Esophagus squamous epithelium (tissue), 5 donors: ENCODE results near the gene IGFBP4. TPM values are rescaled to one million over a fixed set of nuclear protein-coding genes. Genes with fewer than 3 reads are reported as not detected.
A peak's percentile ranks its signal among the peaks of the same experiment; 100 is the strongest.

Experiments used
- DNase-seq: peaks from one replicate; lab custom pipeline; 2025; lab: John Stamatoyannopoulos, UW
- H3K27ac ChIP-seq, 4 donors: fragments of 200-600 bp; sonication (generic); one replicate each; pipeline ENCODE4 v1.5.1; 2016 to 2019; ENCODE audit warnings: mild to moderate bottlenecking in 1 of 4
- H3K27me3 ChIP-seq, 4 donors: fragments of 200-600 bp; sonication (generic); 1 replicate in 3 of 4; 2 replicates in 1 of 4; pipeline versions ENCODE4 v1.5.1 to v1.6.0; 2017 to 2021; ENCODE audit warnings: antibody characterized with exemption in 1 of 4
- H3K36me3 ChIP-seq, 3 donors: fragments of 200-600 bp; sonication (generic); one replicate each; pipeline ENCODE4 v1.5.1; 2016 to 2019
- H3K4me1 ChIP-seq, 3 donors: fragments of 200-600 bp; sonication (generic); one replicate each; pipeline ENCODE4 v1.5.1; 2017 to 2019
- H3K4me3 ChIP-seq, 4 donors: fragments of 200-600 bp; sonication (generic); 1 replicate in 3 of 4; 2 replicates in 1 of 4; pipeline ENCODE4 v1.5.1; 2016 to 2019; ENCODE audit warnings: mild to moderate bottlenecking in 2 of 4, moderate library complexity in 1 of 4
- H3K9me3 ChIP-seq, 3 donors: fragments of 200-600 bp; sonication (generic); one replicate each; pipeline ENCODE4 v1.5.1; 2016 to 2019
- POLR2A ChIP-seq, 4 donors: fragments of 450-650 bp; IDR thresholded peaks; one replicate each; pipeline ENCODE4 v1.6.1; 2017; ENCODE audit warnings: antibody characterized with exemption in 4 of 4, mild to moderate bottlenecking in 4 of 4, moderate library complexity in 3 of 4
- WGBS, 2 donors: methylation state at CpG; one replicate each; pipeline ENCODE4 v1.1.5; 2018; 5-methylcytosine and 5-hydroxymethylcytosine counted together
- intact Hi-C: fragments of 100-400 bp; cut with DNase I; formaldehyde crosslinking; loops from one replicate; pipeline ENCODE4 v1.15.0; 2022
- total RNA-seq, 4 donors: library from RNA; depleted of rRNA; stranded (reverse); fragments of >200 nt; gene quantifications; one replicate each; pipeline ENCODE4 v1.1.0, GENCODE V29; 2016
- TF ChIP-seq, protein P1 (sequence below), 6 experiments: fragments of 450-650 bp in 4 of 6; fragments of 200-600 bp in 2 of 6; sonication (generic) in 2 of 6; IDR thresholded peaks; one replicate each; pipeline ENCODE4 v1.5.1; 2016 to 2019; ENCODE audit warnings: antibody characterized with exemption in 6 of 6, mild to moderate bottlenecking in 4 of 6, moderate library complexity in 4 of 6
- donor health status: DM: yes; HTN: yes; CAD: no.

IGFBP4 gene
- total RNA-seq, 4 donors from 2014 or later = 27.1 to 154 (median 73.0) TPM

DNA sequence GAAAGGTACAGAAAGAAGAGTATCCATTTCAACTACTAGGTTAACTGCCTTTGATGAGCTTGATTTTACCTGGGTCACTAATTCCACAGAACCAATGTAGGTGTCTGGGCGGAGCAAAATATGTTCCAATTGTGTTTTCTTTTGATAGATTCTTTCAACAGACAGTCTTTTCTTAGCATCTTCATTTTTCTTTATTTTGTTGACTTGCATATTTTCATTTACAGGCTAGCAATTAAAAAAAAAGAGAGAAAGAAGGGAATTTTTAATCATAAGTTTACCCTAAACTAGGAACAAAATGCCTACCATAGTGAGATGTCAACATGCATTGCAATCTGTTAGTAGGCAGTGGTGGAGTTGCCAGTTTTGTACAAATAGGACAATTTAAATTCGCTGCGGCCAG, 26.6 kb upstream of the IGFBP4 start:
- peak overlapping the region in 3 of 4 donors; percentile 63 to 79 (median 78) for H3K4me3 ChIP-seq
- no peak for DNase-seq
- peaks cover 0 to 44% (median 17%) of the 10 kb centered on the region in 3 donors for H3K4me1 ChIP-seq
- 30% methylated on average over 3 of the region's 3 CpGs for WGBS, 2 donors
- TF ChIP-seq, protein P1, sequence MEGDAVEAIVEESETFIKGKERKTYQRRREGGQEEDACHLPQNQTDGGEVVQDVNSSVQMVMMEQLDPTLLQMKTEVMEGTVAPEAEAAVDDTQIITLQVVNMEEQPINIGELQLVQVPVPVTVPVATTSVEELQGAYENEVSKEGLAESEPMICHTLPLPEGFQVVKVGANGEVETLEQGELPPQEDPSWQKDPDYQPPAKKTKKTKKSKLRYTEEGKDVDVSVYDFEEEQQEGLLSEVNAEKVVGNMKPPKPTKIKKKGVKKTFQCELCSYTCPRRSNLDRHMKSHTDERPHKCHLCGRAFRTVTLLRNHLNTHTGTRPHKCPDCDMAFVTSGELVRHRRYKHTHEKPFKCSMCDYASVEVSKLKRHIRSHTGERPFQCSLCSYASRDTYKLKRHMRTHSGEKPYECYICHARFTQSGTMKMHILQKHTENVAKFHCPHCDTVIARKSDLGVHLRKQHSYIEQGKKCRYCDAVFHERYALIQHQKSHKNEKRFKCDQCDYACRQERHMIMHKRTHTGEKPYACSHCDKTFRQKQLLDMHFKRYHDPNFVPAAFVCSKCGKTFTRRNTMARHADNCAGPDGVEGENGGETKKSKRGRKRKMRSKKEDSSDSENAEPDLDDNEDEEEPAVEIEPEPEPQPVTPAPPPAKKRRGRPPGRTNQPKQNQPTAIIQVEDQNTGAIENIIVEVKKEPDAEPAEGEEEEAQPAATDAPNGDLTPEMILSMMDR (IDR thresholded peaks at IDR 0.05) = no peak
- no peak for TF ChIP-seq POLR2A (IDR thresholded peaks at IDR 0.05)
- H3K9me3 ChIP-seq = no peaks in the 10 kb centered on the region
- H3K27me3 ChIP-seq = peaks cover 0 to 5% (median 0%) of the 10 kb centered on the region in 4 donors
- H3K36me3 ChIP-seq = no peaks in the 10 kb centered on the region
- H3K27ac ChIP-seq = no peak overlapping the region
- intact Hi-C loops = loop anchor here (10.0 kb wide), 1 partner anchor 52 kb away; the partner anchor contains the start of gene GJD3

DNA sequence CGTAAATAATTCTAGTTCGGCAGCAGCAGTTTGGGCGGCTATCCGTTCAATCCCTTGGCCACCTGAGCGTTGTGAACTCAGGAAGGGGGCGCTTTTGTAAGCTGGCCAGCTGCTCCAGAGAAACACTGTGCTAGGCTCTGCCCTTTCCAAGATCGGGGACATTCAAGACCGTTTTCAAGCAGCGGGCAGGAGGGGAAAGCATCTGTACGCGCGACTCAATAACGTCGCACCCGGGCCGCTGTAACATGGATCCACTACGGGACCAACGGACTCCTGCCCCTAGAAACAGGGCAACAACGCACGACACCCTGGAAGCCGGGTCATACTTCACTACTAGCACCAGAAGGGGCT, 26.0 kb upstream of the IGFBP4 start:
- Histone ChIP-seq H3K4me1 (peaks cover 0 to 44% (median 17%) of the 10 kb centered on the region in 3 donors), H3K36me3 (no peaks in the 10 kb centered on the region), H3K4me3 (peak overlapping the region; percentile 63 to 79 (median 74)), H3K27me3 (peaks cover 0 to 5% (median 0%) of the 10 kb centered on the region in 4 donors), H3K27ac (peak overlapping the region in 3 of 4 donors; percentile 59 to 80 (median 66)), H3K9me3 (no peaks in the 10 kb centered on the region)
- intact Hi-C loops = loop anchor here (10.0 kb wide), 1 partner anchor 52 kb away; the partner anchor contains the start of gene GJD3
- TF ChIP-seq, protein P1 (IDR thresholded peaks at IDR 0.05) = no peak
- no peak for TF ChIP-seq POLR2A (IDR thresholded peaks at IDR 0.05)
- WGBS, 2 donors = 0% methylated on average over 3 to 5 of the region's 21 CpGs
- no peak for DNase-seq

DNA sequence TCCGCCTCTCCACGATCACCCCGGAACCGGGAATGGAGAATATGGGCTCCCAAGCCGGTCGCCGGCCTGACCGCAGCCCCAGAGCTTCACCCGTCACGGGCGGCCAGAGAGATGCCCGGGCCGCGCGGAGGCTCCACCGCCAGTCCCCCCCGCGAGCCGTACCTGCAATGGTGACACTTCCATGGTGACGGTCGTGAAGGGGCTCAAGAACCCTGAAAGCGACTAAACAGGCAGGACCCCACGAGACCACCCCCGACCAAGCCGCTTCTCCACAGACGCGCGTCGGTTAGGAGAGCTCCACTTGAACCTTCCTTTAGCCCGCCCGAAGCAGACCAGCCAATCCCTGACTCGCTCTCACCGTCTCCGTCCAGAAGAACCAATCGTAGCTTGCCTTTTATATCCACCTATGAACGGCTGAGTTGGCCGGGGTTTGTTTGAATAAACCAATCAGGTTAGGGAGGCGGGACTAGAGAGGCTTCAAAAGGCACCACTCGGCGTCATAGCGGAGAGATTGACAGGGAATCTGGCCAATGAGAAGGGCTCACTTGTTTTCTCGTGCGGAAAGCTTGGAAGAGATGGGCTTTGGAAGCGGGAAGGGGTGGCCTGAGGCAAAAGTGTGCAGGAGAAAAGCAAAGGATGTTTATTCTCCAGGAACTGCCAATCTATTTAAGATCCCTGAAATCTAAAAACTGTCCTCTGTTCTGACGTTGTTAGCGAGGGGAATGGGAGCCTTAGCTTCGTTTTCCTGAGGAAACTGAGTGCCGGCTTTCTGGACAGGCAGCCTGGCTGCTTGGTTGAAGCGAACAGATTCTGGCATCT, 25.4 kb upstream of the IGFBP4 start, which contains the start of gene TOP2A:
TOP2A (minus strand) TSS at position 288 of the 819 bp plus-strand sequence; CDS start at position 183, 105 bp downstream.
- no peaks in the 10 kb centered on the region for H3K36me3 ChIP-seq
- H3K4me1 ChIP-seq = peaks cover 0 to 44% (median 17%) of the 10 kb centered on the region in 3 donors
- DNase-seq = peak; percentile 93
- 0 to 2% methylated on average over 24 to 29 of the region's 49 CpGs for WGBS, 2 donors
- H3K4me3 ChIP-seq = peak within 1 kb of the TSS; percentile 63 to 79 (median 74)
- H3K27me3 ChIP-seq = peaks cover 0 to 5% (median 0%) of the 10 kb centered on the region in 4 donors
- intact Hi-C loops = loop anchor here (10.0 kb wide), 1 partner anchor 53 kb away; the partner anchor contains the start of gene GJD3
- TF ChIP-seq POLR2A (IDR thresholded peaks at IDR 0.05) = peak in 1 of 4 donors; percentile 63
- TF ChIP-seq, protein P1 (IDR thresholded peaks at IDR 0.05) = peak in 1 of 6 experiments; percentile 13
- no peaks in the 10 kb centered on the region for H3K9me3 ChIP-seq
- peak within 1 kb of the TSS; percentile 66 to 80 (median 72) for H3K27ac ChIP-seq

DNA sequence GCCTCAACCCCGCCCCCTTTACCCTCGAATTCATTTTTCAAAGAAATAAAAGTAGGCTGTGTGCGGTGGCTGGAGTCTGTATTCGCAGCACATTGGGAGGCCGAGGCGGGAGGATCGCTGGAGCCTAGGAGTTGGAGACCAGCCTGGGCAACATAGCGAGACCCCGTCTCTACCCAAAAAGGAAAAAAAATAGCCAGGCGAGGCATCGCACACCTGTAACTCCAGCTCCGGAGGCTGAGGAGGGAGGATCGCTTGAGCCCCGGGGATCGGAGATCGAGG, 24.9 kb upstream of the IGFBP4 start:
- WGBS, 2 donors = 67 to 79% methylated on average over 9 to 16 of the region's 16 CpGs
- intact Hi-C loops = loop anchor here (10.0 kb wide), 1 partner anchor 54 kb away; the partner anchor contains the start of gene GJD3

More for the DNA sequence above, 24.9 kb upstream of the IGFBP4 start:
- no peaks in the 10 kb centered on the region for H3K9me3 ChIP-seq
- TF ChIP-seq, protein P1 (IDR thresholded peaks at IDR 0.05) = no peak
- no peak for TF ChIP-seq POLR2A (IDR thresholded peaks at IDR 0.05)
- H3K27ac ChIP-seq = peak overlapping the region; percentile 61 to 79 (median 72)
- no peaks in the 10 kb centered on the region for H3K36me3 ChIP-seq
- peaks cover 0 to 44% (median 17%) of the 10 kb centered on the region in 3 donors for H3K4me1 ChIP-seq
- H3K27me3 ChIP-seq = peaks cover 0 to 5% (median 0%) of the 10 kb centered on the region in 4 donors
- no peak for DNase-seq
- peak overlapping the region; percentile 63 to 79 (median 74) for H3K4me3 ChIP-seq
